ENCODE results near the gene NQO1. TPM values are rescaled to one million over a fixed set of nuclear protein-coding genes. Genes with fewer than 3 reads are reported as not detected.

The NQO1 gene
- total RNA-seq, 4 donors from 2014 or later: 39.1 to 59.8 (median 49.4) TPM

DNA sequence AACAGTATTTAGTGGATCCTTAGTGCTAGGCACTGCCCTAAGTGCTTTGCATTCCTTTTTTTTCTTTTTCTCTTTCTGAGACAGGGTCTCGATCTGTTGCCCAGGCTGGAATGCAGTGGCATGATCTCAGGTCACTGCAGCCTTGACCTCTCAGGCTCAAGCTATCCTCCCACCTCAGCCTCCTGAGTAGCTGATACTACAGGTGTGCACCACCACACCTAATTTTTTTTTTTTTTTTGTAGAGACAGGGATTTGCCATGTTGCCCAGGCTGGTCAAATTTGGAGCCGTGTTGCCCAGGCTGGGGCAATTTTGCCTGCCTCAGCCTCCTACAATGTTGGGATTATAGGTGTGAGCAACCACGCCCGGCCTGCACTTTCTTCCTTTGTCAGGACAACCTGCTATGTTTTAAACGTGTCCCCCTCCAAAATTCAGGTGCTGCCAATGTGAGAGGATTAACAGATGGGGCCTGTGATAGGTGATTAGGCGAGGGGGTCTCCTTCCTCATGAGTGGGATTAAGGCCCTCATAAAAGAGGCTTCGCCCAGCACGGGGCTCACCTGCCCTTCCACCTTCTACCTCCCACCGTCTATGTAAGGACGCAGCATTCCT is 5.4 kb downstream of the NQO1 start:
- peaks cover 0 to 31% of the 10 kb centered on the region in 2 donors for H3K36me3 ChIP-seq
- DNase-seq: no peak
- ATAC-seq: no peak
- in situ Hi-C loops (cut with MboI; ENCODE audit: low sequenced_read_pairs in 4 of 4) (no loop called here), intact Hi-C loops (cut with DNase I; ENCODE audit: low total_unique reads) (no loop called here)
- H3K27ac ChIP-seq: no peak overlapping the region
- no peaks in the 10 kb centered on the region for H3K27me3 ChIP-seq
- peaks cover 0 to 14% of the 10 kb centered on the region in 2 donors for H3K4me1 ChIP-seq
- H3K9me3 ChIP-seq: no peaks in the 10 kb centered on the region
- TF ChIP-seq, protein P1, sequence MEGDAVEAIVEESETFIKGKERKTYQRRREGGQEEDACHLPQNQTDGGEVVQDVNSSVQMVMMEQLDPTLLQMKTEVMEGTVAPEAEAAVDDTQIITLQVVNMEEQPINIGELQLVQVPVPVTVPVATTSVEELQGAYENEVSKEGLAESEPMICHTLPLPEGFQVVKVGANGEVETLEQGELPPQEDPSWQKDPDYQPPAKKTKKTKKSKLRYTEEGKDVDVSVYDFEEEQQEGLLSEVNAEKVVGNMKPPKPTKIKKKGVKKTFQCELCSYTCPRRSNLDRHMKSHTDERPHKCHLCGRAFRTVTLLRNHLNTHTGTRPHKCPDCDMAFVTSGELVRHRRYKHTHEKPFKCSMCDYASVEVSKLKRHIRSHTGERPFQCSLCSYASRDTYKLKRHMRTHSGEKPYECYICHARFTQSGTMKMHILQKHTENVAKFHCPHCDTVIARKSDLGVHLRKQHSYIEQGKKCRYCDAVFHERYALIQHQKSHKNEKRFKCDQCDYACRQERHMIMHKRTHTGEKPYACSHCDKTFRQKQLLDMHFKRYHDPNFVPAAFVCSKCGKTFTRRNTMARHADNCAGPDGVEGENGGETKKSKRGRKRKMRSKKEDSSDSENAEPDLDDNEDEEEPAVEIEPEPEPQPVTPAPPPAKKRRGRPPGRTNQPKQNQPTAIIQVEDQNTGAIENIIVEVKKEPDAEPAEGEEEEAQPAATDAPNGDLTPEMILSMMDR (IDR thresholded peaks at IDR 0.05 in 4 of 5, conservative IDR thresholded peaks at IDR 0.05 in 1 of 5): no peak
- TF ChIP-seq POLR2A (IDR thresholded peaks at IDR 0.05): no peak
- no peak overlapping the region for H3K4me3 ChIP-seq

DNA sequence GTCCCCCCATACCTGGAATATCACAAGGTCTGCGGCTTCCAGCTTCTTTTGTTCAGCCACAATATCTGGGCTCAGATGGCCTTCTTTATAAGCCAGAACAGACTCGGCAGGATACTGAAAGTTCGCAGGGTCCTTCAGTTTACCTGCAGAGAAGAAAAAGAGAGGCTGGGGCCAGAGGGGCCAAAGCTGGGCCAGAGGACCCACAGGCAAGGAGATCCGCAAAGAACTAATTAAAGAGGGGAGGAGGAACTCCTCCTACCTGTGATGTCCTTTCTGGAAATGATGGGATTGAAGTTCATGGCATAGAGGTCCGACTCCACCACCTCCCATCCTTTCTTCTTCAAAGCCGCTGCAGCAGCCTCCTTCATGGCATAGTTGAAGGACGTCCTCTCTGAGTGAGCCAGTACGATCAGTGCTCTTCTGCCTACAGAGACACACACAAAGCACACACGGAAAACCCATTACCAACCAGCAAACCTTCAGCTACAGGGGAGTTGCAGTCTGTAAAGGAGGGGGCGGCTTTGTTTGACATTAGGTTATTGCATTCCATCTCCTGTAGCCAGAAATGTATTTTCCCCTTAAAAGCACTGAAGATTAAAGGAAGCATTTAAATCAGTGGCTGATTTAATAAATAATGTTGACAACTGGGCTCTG is 8.1 kb downstream of the NQO1 start:
- DNase-seq (no peak), ATAC-seq (no peak)
- in situ Hi-C loops (cut with MboI; ENCODE audit: low sequenced_read_pairs in 4 of 4) (loop anchor here in 2 of 4 donors (5.0 kb wide), 1 partner anchor 34 kb away; the partner anchor contains the start of gene NOB1 (in 2 of the 2)), intact Hi-C loops (cut with DNase I; ENCODE audit: low total_unique reads) (no loop called here)
- Histone ChIP-seq H3K4me3 (no peak overlapping the region), H3K27me3 (no peaks in the 10 kb centered on the region), H3K9me3 (no peaks in the 10 kb centered on the region), H3K36me3 (peaks cover 0 to 54% of the 10 kb centered on the region in 2 donors), H3K27ac (no peak overlapping the region), H3K4me1 (no peaks in the 10 kb centered on the region)
- no peak for TF ChIP-seq POLR2A (IDR thresholded peaks at IDR 0.05)
- TF ChIP-seq, protein P1 (IDR thresholded peaks at IDR 0.05 in 4 of 5, conservative IDR thresholded peaks at IDR 0.05 in 1 of 5): no peak

DNA sequence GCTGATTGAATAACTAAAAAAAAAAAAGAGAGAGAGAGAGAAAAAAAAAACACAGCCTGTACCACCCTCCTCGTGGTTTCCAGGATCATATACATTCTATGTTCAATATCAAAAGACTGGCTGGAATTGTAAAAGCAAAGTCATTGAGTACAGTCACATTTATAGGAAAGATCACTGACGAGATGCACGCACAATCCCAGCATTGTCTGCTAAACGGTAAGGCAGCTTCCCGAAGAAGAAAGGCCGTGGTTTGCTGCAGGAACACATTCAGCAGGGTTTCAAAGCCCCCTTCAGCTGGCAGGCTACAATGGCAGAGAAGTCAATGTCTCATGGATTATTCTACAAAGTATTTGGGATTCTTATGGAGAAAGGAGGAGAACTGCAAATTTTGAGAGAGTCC is 9.3 kb downstream of the NQO1 start:
- Histone ChIP-seq H3K27ac (no peak overlapping the region), H3K9me3 (no peaks in the 10 kb centered on the region), H3K27me3 (no peaks in the 10 kb centered on the region), H3K4me3 (no peak overlapping the region), H3K4me1 (no peaks in the 10 kb centered on the region), H3K36me3 (peaks cover 0 to 65% of the 10 kb centered on the region in 2 donors)
- DNase-seq: no peak
- ATAC-seq: no peak
- in situ Hi-C loops (cut with MboI; ENCODE audit: low sequenced_read_pairs in 4 of 4) (loop anchor here in 2 of 4 donors (5.0 kb wide), 1 partner anchor 35 kb away; the partner anchor contains the start of gene NOB1 (in 2 of the 2)), intact Hi-C loops (cut with DNase I; ENCODE audit: low total_unique reads) (no loop called here)
- TF ChIP-seq POLR2A (IDR thresholded peaks at IDR 0.05): no peak
- TF ChIP-seq, protein P1 (IDR thresholded peaks at IDR 0.05 in 4 of 5, conservative IDR thresholded peaks at IDR 0.05 in 1 of 5): no peak

DNA sequence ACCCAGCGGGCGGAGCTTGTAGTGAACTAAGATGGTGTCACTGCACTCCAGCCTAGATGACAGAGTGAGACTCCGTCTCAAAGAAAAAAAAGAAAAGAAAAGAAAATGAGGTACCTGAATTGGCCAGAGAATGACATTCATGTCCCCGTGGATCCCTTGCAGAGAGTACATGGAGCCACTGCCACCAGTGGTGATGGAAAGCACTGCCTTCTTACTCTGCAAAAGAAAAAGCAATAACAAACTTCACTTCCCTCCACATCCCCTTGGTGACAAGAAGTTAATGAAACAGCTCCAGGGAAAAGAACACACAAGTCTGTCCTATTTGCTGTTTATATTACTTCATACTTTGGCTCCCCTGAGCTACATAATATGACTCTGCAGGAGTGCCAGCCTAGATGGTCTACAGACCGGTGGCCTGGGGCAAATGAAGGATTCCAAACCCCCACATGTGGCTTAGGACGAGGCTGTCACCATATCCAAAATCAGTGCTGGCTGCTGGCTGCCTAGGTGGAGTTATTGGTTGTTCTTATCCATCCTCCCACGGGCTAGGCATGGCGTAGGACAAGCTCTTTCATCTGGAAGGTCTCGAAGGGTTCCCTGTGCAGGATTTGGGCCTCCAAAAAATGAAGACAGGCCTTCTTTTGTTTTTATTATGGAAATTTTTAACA is 13.3 kb downstream of the NQO1 start:
- TF ChIP-seq, protein P1 (IDR thresholded peaks at IDR 0.05 in 4 of 5, conservative IDR thresholded peaks at IDR 0.05 in 1 of 5): no peak
- no peak for TF ChIP-seq POLR2A (IDR thresholded peaks at IDR 0.05)
- H3K9me3 ChIP-seq: no peaks in the 10 kb centered on the region
- peaks cover 0 to 58% of the 10 kb centered on the region in 2 donors for H3K36me3 ChIP-seq
- no peaks in the 10 kb centered on the region for H3K27me3 ChIP-seq
- in situ Hi-C loops (cut with MboI; ENCODE audit: low sequenced_read_pairs in 4 of 4) (loop anchor here in 1 of 4 donors (5.0 kb wide), 1 partner anchor 39 kb away; the partner anchor contains the start of gene NOB1), intact Hi-C loops (cut with DNase I; ENCODE audit: low total_unique reads) (no loop called here)
- H3K4me3 ChIP-seq: no peak overlapping the region
- H3K27ac ChIP-seq: no peak overlapping the region
- DNase-seq: no peak
- no peak for ATAC-seq
- no peaks in the 10 kb centered on the region for H3K4me1 ChIP-seq

Measured in gastrocnemius medialis (tissue), 4 donors.